Thyroid gland (tissue), 4 donors: ENCODE data around the gene SNED1.

Experiments
- CTCF ChIP-seq, 6 experiments: fragments of 200-600 bp in 3 of 6; fragments of 450-650 bp in 3 of 6; sonication (generic) in 3 of 6; IDR thresholded peaks; one replicate each; pipeline ENCODE4 v1.5.1; 2016 to 2019; ENCODE audit warnings: antibody characterized with exemption in 6 of 6, mild to moderate bottlenecking in 2 of 6, inconsistent platforms in 1 of 6, moderate library complexity in 1 of 6
- POLR2A ChIP-seq, 2 donors: fragments of 450-650 bp; IDR thresholded peaks; one replicate each; pipeline ENCODE4 v1.6.1; 2017; ENCODE audit warnings: antibody characterized with exemption in 2 of 2, mild to moderate bottlenecking in 2 of 2, moderate library complexity in 1 of 2

- TF ChIP-seq POLR2A (IDR thresholded peaks at IDR 0.05), result no peak
- TF ChIP-seq CTCF (IDR thresholded peaks at IDR 0.05), result no peak
Observed at GRCh38 chr2:240961910-240962299, 36.5 kb upstream of the SNED1 start.
